HUDEP-2 (cell line): ENCODE measurements around the gene CUTC.

Experiments used
- DNase-seq, 76 experiments: peaks; one replicate each; lab custom pipeline; 2025; ENCODE audit not compliant: unreplicated experiment in 76 of 76; lab: John Stamatoyannopoulos, UW

CUTC gene

DNA sequence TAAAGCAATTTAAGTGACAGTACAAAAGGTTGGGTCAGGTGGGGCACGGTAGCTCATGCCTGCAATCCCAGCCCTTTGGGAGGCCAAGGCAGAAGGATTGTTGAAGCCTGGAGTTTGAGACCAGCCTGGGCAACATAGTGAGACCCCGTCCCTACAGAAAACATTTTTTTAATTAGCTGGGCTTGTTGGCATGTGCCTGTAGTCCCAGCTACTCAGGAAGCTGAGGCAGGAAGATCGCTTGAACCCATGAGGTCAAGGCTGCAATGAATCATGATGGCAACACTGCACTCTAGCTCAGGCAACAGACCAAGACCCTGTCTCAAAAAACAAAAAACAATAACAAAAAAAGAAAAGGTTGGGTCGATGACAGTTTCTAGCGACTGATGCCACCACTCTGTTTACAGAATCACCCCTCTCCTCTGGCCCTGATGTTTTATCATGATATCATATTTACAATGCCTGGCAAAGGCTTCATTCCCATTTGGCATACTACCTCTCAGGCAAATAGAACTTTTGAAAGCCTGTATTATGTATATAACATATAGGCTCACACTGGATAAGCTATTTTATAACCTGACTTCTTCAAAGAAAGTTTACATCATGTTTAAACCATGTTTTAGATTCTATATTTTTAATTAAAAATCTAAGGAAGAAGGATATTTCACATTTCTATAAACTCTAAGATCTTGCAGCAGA is 49.8 kb downstream of the CUTC start:
- DNase-seq = no peak

DNA sequence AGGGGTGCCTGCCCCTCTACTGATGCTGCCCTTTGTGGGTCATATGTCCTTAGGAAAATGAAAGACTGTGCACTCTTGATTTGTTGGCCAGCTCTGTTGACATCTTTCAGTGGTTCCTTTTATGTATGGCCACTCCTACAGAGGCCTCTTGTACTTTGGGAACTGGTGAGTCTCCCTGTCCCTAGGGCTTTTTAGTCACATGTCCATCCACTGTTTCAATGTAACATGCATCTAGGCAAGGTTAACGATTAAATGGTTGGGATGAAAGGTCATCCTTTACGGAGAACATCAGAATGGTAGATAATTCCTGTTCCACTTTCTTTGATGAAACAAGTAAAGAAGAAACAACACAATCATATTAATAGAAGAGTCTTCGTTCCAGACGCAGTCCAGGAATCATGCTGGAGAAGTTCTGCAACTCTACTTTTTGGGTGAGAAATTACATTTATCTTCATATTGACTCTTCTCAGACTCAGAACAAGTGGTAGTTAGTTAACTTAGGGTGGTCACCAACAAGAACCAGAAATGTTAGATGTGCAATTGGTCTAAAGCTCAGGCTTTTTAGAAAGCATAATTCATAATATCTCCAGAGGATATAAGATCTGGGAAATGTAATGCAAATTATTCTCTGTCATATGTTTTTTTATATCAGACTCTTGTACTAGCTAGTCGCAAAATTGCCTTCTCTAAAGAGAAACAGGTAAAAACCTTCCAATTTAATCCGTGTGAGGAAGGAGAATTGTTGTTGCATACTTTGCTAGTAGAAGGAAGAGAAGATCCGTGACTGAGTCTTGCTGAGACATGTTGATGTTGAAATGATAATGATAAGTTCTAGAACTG is 50.6 kb downstream of the CUTC start, which contains the start of gene ABCC2:
TSS of gene ABCC2 (plus strand) at position 194 of the 840 bp plus-strand sequence. CDS start at position 399, 205 bp downstream.
- no peak for DNase-seq

DNA sequence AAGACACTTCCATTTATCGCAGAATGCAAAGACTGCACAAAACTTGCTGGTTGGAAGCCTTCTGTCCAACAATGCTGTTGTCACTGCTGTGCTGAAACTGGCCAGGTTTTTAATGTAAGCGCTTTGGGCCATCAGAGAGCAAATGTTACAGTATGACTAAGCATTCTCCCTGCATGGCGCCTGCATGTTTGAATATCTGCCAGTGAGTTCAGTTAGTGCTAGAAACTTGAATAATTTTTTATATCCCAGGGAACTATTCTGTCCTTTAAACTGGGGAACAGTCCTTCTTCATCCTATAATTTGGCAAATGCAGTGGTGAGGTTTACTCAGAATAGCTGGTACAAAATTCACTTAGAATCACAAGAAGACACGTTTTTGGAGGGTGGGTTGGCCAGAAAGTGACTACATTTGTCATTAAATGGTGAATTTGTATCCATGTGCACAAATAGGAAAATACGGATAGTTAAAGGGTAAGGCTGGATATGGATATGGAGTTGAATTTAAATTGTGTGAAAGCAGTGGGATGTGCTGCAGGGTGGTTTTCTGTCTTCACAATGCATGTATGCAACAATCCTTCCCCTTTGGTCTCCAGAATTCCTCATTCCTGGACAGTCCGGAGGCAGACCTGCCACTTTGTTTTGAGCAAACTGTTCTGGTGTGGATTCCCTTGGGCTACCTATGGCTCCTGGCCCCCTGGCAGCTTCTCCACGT is 52.1 kb downstream of the CUTC start:
- DNase-seq = no peak

- DNase-seq = no peak
These were observed 52.9 kb downstream of the CUTC start for GRCh38 chr10:99784727-99785441.

DNA sequence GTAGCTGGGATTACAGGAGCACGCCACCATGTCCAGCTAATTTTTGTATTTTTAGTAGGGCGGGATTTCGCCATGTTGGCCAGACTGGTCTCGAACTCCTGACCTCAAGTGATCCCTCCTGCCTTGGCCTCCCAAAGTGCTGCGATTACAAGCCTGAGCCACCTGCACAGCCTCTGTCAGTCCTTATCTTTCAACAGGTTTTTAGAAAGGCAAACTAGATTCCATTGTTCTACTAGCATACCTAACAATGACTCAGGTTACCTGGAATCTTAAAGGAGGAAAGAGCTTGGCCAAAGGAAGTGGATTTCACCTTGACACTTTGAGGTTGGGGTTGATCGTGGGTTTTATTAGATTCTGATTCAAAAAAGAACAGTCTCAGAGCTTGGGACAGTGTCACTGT is 53.6 kb downstream of the CUTC start:
- DNase-seq = no peak

GRCh38 chr10:99787311-99787710 is 55.3 kb downstream of the CUTC start:
- no peak for DNase-seq

DNA sequence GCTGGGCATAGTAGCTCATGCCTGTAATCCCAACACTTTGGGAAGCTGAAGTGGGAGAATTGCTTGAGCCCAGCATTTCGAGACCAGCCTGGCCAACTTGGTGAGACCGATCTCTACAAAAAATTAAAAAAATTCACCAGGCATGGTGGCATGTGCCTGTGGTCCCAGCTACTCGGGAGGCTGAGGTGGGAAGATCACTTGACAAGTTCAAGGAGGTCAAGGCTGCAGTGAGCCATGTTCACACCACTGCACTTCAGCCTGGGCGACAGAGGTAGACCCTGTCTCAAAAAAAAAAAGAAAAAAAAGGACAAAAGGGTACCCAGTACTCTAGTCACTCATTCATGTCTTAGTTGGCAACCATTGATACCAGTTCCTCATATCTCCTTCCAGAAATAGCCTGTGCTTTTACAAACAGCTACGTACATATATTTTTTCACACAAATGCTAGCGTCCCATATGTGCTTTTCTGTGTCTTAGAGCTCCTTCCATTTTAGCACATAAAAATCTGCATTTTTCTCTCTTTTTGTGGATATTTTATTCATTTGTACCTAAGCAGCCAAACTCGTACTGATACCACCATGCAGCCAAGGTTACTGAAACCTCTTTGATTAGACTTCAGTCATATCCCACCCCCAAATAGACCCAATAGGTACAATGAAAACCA is 55.9 kb downstream of the CUTC start:
- no peak for DNase-seq

- no peak for DNase-seq
These were observed 56.7 kb downstream of the CUTC start for GRCh38 chr10:99788598-99789256.

DNA sequence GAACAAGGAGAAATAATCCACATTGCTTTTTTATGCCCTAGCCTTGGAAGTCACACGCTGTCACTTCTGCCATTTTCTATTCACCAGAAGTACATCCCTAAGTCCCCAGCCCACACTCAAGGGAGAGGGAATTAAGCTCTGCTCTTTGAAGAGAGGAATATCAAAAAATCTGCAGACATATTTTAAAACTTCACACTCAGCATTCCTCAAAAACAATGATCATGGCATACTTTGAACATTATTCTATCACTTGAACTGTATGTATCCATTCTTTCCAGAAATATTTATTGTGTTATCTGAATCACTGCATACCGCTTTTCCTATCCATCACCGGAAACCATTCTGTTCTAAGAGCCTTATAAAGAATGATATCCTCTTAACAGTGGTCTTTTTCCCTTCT is 59.8 kb downstream of the CUTC start:
- no peak for DNase-seq

GRCh38 chr10:99793819-99794218 is 61.8 kb downstream of the CUTC start:
- DNase-seq = no peak

- DNase-seq = no peak
These were observed 64.9 kb downstream of the CUTC start for GRCh38 chr10:99796928-99797327.

- no peak for DNase-seq
These were observed 66.0 kb downstream of the CUTC start for GRCh38 chr10:99798031-99798430.

DNA sequence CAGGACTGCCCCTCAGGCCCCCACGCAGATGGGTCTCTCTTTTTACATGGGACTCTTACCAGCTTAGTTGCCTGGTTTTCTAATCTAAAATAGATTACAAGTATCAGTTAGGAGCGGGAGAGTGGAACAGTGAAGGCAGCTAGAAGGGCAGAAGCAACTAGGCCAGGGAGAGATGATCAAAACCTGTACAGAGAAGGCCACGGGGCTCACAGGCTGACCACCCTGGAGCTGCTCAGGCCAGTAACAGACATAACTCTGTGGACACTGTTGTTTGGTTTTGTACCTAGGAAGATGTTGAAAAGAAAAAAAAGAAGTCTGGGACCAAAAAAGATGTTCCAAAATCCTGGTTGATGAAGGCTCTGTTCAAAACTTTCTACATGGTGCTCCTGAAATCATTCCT is 66.9 kb downstream of the CUTC start:
- DNase-seq = no peak

DNA sequence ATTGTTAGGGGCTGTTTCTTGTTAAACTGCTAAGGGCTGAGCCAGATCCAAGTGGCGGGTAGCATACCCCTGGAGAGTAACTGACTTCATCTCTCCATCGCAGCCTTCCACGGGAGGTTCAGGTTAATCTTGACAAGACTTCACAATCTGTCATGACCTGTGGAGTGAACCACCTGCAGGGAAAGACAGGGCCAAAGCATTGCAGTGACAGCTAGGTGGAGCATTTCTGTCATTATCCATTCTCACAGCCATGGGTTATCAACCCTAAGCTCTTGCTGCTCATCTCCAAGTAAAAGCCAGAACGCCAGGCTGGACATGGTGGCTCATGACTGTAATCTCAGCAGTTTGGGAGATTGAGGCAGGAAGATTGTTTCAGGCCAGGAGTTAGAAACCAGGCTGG is 67.6 kb downstream of the CUTC start:
- no peak for DNase-seq

GRCh38 chr10:99804471-99804870 is 72.4 kb downstream of the CUTC start:
- no peak for DNase-seq

DNA sequence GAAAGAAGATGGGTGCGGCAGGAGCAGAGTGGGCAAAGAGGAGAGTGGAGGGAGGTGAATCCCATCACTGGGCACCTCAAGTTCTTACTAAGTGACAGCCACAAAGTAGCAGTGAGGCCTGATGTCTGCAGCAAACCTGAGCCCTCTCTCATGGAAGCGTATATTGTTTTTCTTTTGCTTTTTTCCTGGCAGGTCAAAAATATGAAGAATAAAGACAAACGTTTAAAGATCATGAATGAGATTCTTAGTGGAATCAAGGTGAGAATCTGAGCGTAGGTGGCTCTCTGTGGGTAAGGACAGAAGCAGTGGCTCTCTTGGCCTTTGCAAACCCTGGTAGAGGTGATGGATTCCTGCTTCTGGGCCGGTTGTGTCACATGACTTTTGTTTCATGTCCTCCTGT is 73.2 kb downstream of the CUTC start:
- no peak for DNase-seq
